HFF-Myc (cell line): ENCODE data around the gene NAV1.
"Not testable (repeated sequence)": the region's sequence is repeated elsewhere in the genome, so short reads cannot be mapped to it uniquely, and the experiment has no call there.

ENCODE experiments used
- DNase-seq: peaks from one replicate; pipeline ENCODE4 v3.0.0-alpha.2; 2011; ENCODE audit warnings: low read depth; ENCODE audit errors: extremely low read depth
- H3K4me3 ChIP-seq: replicated peaks from 2 replicates; pipeline ENCODE4 v1.5.1; 2011; ENCODE audit warnings: low read depth, mild to moderate bottlenecking, control low read depth, low read length
- CTCF ChIP-seq: IDR thresholded peaks from 2 replicates; pipeline ENCODE4 v1.5.1; 2012; ENCODE audit warnings: mild to moderate bottlenecking, low read depth, low read length, control low read depth; ENCODE audit errors: missing control alignments

NAV1 gene, protein sequence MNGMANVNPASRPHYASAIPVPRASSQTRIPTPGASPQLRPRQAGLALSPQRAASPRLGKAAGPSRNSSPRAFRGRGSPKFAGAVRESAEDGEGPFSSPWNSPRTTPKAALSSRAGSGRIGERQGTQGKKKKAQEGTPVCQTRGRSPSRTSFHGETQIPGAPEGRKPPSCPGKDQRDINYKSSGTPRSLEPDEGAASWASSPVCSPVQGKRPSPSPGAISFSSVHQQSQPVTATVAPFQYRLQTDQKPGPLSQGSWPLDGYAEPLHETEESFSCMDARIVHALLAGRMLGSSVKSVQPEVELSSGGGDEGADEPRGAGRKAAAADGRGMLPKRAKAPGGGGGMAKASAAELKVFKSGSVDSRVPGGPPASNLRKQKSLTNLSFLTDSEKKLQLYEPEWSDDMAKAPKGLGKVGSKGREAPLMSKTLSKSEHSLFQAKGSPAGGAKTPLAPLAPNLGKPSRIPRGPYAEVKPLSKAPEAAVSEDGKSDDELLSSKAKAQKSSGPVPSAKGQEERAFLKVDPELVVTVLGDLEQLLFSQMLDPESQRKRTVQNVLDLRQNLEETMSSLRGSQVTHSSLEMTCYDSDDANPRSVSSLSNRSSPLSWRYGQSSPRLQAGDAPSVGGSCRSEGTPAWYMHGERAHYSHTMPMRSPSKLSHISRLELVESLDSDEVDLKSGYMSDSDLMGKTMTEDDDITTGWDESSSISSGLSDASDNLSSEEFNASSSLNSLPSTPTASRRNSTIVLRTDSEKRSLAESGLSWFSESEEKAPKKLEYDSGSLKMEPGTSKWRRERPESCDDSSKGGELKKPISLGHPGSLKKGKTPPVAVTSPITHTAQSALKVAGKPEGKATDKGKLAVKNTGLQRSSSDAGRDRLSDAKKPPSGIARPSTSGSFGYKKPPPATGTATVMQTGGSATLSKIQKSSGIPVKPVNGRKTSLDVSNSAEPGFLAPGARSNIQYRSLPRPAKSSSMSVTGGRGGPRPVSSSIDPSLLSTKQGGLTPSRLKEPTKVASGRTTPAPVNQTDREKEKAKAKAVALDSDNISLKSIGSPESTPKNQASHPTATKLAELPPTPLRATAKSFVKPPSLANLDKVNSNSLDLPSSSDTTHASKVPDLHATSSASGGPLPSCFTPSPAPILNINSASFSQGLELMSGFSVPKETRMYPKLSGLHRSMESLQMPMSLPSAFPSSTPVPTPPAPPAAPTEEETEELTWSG (N-terminal part only)

GRCh38 chr1:201538612-201539551 is at the start of gene NAV1:
Gene NAV1, plus strand, starts transcription at chr1:201539127. Its CDS starts 83,758 bp downstream, at chr1:201622885.
- H3K4me3 ChIP-seq: peak within 1 kb of the TSS; percentile 67
- DNase-seq: no peak
- no peak for TF ChIP-seq CTCF

- no peak overlapping the region for H3K4me3 ChIP-seq
- DNase-seq: no peak
- TF ChIP-seq CTCF: no peak
These were observed 49.2 kb upstream of the NAV1 start for GRCh38 chr1:201489643-201490261.

DNA sequence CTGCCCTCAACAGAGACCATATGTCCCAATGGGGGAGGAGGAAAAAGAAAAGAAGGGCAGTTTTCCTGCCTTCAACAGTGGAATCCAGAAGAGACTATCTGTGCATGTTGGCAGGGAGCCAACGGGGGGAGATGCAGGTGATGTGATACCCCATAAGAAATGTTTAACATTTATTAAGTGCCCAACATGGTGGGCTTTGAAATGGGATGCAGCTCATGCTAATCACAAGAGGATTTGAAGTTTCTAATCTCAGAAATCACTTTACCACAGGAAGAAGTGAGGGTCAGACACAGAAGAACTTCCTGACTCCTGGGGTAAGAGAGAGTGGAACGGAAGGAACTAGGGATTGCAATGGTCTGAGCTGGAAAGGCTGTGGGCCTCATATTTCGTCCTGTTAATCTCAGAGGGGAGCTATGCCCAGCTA is 48.2 kb upstream of the NAV1 start:
- no peak for DNase-seq
- TF ChIP-seq CTCF: no peak
- no peak overlapping the region for H3K4me3 ChIP-seq

- DNase-seq: no peak
- no peak overlapping the region for H3K4me3 ChIP-seq
These were observed 46.9 kb upstream of the NAV1 start for GRCh38 chr1:201491896-201492511.

GRCh38 chr1:201493026-201493656 is 45.8 kb upstream of the NAV1 start:
- not testable (repeated sequence) for H3K4me3 ChIP-seq, DNase-seq

More at GRCh38 chr1:201491896-201492511, 46.9 kb upstream of the NAV1 start:
- no peak for TF ChIP-seq CTCF
